HuH-7 (cell line): ENCODE results near the gene PKD2.
"Not testable (repeated sequence)": the region's sequence is repeated elsewhere in the genome, so short reads cannot be mapped to it uniquely, and the experiment has no call there.

Source experiments
- DNase-seq: peaks from one replicate; pipeline ENCODE4 v3.0.0; 2011; ENCODE audit warnings: low spot score

PKD2 gene

DNA sequence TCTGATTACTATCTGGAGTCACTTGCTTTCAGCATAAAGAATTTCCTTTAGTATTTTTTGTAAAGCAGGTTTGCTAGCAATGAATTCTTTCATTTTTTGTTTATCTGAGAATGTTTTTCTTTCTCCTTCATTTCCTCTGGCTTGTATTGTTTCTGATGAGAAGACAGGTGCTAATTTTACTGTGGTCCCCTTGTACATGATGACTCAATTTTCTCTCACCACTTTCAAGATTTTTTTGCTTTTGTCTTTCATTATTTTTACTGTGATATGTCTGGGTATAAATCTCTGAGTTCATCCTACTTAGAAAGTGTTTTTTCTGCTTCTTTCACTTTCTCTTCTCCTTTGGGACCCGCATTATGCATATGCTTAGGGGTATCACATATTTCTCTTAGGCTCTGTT, 62.6 kb downstream of the PKD2 start:
- no peak for DNase-seq

DNA sequence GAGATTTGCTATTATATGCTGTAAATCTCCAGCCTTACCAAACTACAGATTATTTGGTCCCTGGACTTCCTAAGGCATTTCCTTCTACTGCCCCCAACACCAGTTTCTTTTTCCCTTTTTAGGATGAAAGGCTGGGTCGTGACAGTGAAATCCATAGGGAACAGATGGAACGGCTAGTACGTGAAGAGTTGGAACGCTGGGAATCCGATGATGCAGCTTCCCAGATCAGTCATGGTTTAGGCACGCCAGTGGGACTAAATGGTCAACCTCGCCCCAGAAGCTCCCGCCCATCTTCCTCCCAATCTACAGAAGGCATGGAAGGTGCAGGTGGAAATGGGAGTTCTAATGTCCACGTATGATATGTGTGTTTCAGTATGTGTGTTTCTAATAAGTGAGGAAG, 67.9 kb downstream of the PKD2 start:
- no peak for DNase-seq

DNA sequence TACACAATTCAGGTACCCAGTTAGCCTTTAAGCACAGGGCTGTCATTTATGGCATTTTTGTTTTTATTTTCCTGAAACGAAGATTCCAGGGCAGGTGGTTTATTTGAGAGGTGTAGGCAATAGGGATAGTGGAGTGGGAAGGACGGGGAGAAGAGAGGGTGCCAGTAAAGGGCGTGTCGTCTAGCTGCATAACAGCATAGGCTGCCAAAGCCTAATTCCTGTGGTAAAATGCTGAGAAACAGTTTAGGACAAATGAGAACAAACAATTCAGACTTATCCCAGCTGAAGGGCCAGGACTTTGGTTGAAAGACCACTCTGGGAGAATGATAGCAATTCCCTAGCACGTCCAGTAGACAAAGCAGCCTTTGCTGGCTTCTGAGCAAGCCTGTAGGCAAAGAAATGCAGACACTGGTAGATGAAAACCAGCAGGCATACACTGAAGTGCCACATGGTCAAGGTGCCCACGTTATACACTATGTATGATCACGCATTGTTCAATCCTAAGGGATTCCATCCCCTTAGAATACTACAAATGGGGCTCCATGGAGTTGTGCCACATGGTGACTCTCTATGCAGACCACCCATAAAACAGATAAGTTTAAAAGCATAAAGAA, 70.6 kb downstream of the PKD2 start:
- no peak for DNase-seq

DNA sequence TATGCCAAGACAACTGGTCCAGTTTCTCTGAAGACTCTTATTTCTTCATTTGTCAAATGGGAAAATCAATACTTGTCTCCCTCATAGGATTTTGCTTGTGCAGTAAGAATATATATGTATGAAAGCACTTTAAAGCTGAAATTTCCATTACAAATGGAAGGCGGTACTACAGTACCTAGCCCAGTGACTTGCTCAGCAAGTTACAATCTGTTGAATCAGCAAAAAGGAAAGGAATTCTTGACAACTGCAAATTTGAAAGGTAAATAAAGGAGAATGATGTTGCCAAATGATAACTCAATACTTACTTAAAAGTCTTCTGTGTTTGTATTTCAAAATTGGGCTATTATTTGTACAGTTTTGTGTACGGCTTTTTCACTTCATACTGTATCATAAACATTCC, 71.1 kb downstream of the PKD2 start:
- DNase-seq = no peak

GRCh38 chr4:88080626-88081025, 73.2 kb downstream of the PKD2 start:
- no peak for DNase-seq

- no peak for DNase-seq
These were observed 79.6 kb downstream of the PKD2 start for GRCh38 chr4:88087004-88087403.

- DNase-seq = no peak
These were observed 83.5 kb downstream of the PKD2 start for GRCh38 chr4:88090898-88091297.

DNA sequence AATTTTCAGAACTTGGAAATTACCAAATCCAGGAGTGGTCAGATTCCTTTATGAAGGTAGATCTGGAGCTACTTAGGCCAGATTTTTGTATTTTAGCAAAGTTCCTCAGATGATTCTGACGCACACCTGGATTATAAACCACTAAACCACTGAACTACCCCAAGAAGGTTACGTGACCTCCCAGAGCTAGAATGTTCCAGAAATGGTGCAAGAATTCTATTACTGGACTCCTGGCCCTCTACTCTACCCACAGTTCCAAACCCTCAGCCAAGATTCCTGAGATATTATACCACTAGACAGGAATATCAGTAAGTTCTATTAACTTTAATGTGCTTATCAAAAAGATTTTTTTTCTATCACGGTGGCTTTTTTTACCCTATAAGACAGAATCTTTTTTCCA, 83.9 kb downstream of the PKD2 start:
- DNase-seq = no peak

DNA sequence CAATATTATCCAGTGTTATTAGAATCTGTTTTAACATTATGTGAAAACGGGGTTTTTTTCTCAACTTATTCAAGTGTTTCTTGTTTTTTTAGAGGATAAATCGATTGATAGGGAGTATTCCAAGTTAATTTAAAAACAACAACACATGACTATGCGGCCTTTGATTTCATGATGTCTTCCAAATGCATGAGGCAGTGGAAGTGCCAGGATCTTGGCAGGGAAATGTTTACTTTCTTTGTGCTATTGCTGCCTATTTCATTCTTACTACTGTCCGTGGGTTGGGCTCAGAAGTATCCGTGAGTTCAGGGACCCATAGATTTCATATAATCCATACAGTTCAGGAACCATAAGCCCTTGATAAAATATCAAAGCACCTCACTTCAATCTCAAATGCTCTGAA, 86.4 kb downstream of the PKD2 start:
- DNase-seq = no peak

GRCh38 chr4:88097301-88097700, 89.9 kb downstream of the PKD2 start:
- no peak for DNase-seq

- DNase-seq = no peak
These were observed 90.3 kb downstream of the PKD2 start for GRCh38 chr4:88097781-88098180.

- DNase-seq = no peak
These were observed 91.7 kb downstream of the PKD2 start for GRCh38 chr4:88098993-88099752.

GRCh38 chr4:88101165-88101564, 93.7 kb downstream of the PKD2 start:
- DNase-seq = no peak

DNA sequence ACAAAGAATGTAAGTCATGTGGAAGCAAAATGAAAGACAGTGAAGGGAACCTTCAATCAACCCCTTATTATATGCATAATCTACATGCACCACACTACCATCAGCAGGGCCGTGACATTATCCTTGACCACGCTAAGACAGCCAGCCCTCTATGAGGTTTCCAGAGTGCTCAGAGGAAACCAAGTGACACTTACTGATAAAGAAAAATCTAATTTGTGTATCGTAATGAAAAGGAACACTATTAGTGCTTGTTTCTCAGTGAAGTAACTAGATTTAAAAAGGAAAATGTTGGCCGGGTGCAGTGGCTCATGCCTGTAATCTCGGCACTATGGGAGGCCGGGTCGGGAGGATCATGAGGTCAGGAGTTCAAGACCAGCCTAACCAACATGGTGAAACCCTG, 94.6 kb downstream of the PKD2 start:
- no peak for DNase-seq

DNA sequence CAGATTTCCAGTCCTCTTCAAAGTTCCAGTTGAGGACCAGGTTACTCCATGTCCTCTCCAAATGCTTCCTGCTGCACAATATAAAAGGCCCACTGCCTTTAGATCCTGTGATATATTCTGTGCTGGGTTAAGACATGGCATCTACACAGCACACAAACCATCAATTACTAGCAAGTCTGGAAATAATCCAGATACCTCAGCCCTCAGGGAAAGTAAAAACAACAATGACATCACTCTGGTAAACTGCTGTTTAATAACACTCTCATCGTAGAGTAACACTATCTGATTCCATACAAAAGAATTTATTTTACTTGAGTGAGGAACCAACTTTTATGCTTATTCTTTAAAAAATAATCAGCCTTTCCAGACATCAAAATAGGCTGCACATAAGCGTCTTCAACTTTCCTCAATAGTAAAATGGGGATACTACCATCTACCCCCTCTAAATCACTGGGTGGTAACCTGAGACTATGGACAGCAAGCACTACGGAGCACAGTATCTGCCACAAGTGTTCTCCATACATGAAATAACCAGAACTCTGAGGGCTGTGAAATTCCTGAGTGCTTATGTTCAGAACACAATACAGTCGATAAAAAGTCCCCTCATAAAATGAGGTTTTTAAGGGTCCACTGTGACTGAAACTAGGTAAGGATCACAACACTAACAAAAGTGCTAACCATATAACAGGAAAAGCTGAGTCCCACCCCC, 97.6 kb downstream of the PKD2 start:
- no peak for DNase-seq

- DNase-seq = no peak
These were observed 98.8 kb downstream of the PKD2 start for GRCh38 chr4:88106205-88106604.

GRCh38 chr4:88107406-88108107, 100.1 kb downstream of the PKD2 start:
- DNase-seq = peak; percentile 54

GRCh38 chr4:88108108-88108465, 100.7 kb downstream of the PKD2 start:
- DNase-seq = not testable (repeated sequence)

- DNase-seq = no peak
These were observed 101.3 kb downstream of the PKD2 start for GRCh38 chr4:88108747-88109122.

GRCh38 chr4:88109123-88109881, 101.9 kb downstream of the PKD2 start:
- peak; percentile 20 for DNase-seq

GRCh38 chr4:88110826-88111225, 103.4 kb downstream of the PKD2 start:
- DNase-seq = no peak

DNA sequence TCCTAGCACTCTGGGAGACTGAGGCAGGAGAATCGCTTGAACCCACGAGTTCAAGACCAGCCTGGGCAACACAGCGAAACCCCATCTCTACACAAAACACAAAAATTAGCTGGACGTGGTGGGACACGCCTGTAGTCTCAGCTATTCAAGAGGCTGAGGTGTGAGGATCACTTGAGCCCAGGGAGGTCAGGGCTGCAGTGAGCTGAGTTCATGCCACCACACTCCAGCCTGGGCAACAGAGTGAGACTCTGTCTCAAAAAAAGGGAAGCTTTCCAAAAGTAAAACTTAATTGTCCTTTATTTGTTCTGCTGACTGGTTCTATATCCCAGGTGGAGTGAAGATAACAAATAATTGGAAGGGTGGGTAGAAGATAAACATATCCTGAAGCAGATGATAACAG, 105.4 kb downstream of the PKD2 start:
- no peak for DNase-seq
